ENCODE results near the gene FAM50B.

FAM50B gene, protein sequence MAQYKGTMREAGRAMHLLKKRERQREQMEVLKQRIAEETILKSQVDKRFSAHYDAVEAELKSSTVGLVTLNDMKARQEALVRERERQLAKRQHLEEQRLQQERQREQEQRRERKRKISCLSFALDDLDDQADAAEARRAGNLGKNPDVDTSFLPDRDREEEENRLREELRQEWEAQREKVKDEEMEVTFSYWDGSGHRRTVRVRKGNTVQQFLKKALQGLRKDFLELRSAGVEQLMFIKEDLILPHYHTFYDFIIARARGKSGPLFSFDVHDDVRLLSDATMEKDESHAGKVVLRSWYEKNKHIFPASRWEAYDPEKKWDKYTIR

DNA sequence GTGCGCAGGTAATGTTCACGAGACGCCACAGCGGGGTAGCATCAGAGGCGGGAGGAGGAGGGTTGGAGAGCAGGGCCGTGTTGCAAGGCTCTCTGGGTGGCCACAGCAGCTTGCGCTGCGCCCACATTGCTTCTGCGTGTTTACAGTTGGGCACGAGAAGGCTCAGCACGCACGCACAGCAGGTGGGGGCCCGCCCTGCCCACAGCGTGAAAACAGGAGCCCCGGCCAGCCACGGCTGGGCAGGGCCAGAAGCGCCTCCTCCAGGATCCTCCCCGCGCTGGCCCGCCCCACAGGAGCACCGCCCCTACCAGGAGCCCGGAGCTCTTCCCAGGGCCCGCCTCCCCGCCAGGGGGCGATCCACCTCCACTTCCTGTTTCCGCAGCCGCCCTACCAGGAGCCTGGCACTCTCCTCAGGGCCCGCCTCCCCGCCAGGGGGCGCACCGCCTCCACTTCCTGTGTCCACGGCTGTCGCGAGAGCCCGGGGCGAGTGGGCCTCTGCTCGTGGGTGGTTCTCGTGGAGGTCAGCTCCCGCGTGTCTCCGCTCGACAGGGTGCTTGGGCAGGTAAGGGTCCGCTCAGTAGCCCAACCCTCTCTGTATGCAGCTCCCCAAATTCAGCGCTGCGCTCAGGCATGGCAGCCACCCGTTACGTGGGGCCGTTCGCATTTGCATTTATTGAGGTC, at the start of gene FAM50B:
TSS of gene FAM50B (plus strand) at position 449 of the 681 bp plus-strand sequence. CDS start 439 bp downstream, outside the sequence.
- DNase-seq: peak; percentile 91 to 93

DNA sequence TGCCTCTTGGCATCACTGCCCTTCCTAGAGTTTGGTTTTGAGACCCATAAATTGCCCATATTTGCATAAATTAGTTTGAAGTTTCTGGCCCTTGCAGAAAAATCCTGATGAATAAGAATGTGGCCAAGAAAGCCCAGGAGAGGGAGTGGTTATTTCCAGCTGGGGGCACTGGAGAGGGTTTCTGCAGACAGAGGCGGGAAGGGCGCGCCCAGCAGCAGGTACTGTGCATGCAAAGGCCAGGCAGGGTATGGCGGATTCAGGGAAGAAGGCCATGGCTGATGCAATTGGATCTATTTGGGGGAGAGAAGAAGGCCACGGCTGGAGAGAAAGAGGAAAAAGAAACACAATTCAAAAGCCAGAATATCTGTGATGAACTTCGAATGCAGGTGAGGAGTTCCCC, 49.5 kb upstream of the FAM50B start:
- DNase-seq: no peak

DNA sequence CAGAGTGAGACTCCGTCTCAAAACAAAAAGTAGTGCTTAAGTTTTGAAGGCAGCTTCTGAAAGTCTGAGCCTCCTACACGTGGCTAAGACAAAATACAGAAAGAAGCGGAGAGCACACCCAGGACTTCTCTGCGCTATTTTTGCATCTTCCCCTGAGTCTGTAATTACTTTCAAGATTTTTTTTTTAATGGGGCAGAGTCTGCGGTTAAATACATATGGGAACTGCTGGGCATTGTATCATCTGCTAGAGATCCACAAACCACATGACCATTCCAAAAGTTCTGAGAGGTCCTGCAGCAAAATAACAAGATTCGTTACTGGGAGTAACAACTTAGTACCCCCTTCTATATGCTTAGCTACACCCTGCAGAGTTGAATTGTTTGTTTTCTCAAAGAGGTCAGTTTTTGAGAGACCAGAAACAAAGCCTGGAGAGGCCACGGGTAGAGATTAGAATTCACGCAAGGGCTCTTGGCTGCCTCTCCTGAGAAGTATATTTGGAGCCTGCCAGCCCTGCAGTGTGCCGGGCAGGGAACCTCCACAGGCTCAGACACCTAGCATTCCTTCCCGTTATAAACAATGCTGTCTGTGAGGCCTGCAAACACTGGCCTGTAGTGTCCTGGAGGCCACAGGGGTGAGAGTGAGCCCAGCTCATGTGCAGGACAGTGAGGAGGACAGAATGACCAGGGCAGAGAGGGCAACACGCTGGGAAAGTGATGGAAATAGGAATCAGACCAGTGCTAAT, 48.2 kb upstream of the FAM50B start:
- DNase-seq: no peak

DNA sequence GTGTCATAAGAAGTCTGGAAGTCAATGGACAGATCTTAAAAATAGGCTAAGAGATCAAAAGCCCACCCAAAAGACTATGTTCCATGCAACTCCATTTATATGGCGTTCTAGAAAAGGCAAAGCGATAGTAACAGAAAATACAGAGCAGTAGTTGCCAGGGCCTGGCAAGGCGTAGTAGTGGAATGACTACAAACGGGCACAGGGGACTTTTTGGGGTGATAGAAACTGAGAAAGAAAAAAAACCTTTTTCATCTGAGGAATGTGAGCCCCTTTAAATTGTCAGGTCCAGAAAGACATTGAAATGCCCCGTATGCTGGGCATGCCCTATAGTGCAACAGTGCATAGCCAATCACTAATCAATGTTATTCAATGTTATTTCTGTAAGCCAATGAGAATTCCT, 47.2 kb upstream of the FAM50B start:
- DNase-seq: no peak

DNA sequence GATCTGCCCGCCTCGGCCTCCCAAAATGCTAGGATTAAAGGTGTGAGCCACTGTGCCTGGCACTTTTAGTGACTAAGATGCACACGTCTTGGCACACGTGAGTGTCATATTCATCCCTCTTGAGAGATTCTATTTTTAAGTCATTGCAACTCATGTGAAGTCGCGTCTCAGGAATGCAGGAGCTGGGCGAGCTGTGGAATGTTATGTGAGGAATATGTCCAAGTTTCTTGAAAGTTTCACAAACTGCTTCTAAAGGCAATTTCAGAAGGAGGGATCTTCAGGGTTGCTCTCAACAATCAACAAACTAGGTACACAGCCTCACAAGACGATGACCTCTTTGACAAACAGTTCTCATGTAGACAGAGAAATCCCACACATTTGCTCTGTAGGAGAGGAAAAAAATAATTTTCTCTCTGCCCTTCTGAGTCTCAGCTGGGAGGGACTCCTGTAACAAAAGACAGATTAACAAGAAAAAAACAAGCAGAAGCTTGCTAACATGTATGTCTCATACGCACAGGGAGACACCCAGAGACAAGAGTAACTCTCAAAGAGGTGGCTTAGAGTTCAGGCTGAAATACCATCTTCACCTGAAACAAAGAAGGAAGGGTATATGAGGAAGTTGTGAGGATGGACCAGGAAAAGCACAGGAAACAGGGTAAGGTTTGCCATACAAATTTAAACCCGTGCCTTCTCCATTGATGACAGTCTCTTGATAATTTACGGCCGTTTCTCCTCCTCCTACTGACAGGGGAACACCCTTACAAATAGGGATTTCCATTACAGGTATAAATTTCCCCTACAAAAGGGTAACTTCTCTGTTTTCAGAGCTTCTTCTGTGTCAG, 45.3 kb upstream of the FAM50B start:
- no peak for DNase-seq

DNA sequence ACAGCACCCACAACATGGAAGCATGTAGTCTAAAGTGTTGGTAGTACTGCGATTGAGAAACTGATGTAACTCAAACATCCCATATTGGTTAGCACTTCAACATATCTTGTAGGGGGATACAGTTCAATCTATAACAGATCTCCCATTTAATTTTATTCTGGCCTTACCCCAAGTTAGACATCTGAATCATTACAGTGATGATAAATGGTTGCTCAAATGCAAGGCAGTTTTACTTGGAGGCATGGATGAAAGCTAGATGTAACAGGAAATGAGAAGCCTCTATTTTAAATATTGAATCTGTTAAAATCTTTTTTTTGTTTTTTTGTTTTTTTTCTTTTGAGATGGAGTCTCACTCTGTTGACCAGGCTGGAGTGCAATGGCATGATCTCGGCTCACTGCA, 44.2 kb upstream of the FAM50B start:
- no peak for DNase-seq

DNA sequence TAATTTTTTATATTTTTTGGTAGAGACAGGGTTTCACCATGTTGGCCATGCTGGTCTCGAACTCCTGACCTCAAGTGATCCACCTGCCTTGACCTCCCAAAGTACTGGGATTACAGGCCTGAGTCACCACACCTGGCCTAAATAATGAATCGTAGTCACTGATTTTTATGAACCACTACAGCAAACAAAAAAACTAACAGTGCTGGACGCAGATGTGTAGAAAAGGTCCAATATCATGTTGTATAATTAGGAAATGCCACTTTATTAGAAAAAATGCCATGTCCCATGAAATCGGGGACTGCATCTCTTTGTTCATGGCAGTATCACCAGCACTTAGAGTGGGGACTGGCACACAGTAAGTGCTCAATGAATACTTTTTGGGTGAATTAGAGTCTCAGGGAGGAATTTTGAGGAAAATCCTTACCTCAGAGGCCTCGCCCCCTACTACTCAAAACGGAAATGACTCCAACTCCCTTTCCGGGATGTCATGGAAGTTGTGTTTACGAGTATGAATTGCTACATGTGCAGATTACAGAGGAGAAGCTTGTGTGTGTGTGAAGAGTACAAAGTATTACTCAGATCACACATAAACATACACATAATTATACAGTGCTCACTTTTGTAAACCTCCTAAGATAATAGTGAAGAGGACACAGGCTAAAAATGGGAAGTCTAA, 43.6 kb upstream of the FAM50B start:
- DNase-seq: no peak

DNA sequence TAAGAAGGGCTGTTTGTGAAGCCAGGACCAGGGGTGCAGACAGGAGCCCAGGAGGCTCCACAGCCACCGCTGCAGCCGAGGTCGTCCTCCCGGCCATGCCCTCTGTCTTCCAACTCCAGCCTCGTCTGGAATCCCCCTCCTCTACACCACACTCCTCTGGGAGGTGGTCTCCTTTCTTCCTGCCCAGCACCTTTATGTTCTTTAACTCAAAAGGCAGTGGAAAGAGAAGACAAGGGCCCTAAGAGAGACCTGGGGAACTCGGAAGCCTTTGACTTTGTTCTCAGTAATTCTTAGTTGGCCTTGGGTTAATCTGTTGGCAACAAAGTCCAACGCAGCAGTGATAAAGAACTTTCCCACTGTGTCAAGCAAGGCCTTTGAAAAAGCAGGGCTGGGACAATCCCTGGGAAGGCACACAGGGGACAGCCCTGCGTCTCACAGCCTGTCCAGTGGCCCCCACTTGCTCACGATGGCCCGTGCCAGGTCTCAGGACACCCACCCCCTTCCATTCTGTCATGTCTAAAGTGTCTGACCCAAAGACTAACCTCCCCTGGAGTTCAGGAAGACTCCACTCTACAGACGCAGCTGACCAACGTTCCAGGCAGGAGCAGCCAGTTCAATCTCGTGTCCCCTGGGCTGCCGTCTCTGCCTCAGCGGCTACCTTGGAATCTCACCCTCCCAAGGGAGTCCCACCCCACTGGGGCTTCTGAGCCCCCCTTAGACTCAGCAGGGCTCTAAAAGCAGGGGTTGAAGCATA, 42.8 kb upstream of the FAM50B start:
- DNase-seq: no peak

DNA sequence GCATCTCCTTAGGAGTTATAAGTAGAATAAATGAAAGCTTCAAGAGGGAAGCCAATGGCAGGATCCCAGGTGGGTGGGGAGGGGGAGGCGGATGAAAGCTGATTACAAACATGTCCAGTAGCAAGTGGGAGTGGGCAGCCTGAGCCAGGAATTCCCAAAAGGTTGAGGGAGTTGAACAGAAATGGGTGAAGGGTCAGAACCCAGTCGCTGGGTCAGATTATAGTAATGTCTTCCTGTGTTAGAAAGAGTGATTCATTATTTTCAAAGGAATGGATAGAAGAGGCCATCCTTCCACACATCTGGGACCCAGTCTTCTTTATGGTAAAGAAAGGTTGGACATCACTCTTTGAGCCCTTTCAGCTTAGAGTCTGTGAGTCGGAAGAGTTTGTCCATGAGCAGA, 41.0 kb upstream of the FAM50B start:
- DNase-seq: no peak

DNA sequence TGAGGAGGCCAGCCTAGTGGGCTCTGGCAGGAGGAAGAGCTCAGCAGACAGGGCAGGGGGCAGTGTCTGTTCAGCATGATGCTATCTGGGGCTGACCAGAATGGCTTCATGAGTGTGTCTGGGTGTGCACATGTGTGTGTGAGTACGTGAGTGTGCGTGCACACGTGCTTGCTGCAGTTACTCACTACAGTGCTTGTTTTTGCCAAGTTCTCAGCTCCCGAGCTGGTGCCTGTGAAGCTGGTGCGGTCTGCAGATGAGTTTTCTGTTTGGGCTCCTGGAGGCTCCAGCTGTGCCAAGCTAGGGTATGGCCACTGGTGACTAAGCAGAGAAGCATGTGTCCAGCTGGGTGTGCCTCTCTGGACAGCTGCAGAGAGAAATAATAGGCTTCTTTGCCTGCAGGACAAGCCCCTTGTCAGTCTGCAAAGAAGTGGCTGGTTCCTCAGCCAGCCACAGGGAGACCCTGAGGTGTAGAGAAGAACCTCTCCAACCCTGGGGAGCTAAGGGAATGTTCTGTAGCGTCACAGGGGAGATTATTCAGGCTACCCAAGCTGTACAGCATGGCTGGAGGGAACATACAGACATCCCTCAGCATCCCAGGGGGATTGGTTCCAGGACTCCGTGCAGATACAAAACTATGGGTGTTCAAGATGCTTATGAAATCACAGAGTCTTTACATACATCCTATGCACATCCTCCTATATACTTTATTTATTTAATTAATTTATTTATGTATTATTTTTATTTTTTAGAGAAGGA, 40.2 kb upstream of the FAM50B start:
- DNase-seq: no peak

DNA sequence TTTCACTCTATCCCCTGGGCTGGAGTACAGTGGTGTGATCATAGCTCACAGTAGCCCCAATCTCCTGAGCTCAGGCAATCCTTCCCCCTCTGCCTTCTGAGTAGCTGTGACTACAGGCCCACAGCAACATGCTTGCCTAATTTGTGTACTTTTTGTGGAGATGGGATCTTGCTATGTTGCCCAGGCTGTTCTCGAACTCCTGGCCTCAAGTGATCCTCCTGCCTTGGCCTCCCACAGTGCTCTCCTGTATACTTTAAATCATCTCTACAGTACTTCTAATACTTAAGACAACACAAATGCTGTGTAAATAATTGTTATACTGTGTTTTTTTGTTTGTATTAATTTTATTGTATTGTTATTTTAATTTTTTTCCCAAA, 39.7 kb upstream of the FAM50B start:
- no peak for DNase-seq

DNA sequence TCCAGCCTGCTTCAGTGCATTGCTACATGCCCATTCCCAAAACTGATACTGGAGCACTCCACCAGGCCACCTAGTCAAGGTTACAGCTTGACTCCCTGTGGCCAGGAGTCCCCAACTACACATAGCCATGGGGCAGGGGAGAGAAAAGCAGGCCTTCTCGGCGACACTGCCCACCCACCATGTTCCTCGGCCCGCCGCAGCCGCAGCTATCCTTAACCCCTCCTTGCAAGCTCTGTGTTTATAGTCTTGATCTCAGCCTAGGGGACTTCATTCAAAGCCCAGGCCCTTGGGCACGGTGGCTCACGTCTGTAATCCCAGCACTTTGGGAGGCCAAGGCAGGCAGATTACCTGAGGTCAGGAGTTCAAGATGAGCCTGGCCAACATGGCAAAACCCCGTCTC, 39.2 kb upstream of the FAM50B start:
- DNase-seq: no peak

DNA sequence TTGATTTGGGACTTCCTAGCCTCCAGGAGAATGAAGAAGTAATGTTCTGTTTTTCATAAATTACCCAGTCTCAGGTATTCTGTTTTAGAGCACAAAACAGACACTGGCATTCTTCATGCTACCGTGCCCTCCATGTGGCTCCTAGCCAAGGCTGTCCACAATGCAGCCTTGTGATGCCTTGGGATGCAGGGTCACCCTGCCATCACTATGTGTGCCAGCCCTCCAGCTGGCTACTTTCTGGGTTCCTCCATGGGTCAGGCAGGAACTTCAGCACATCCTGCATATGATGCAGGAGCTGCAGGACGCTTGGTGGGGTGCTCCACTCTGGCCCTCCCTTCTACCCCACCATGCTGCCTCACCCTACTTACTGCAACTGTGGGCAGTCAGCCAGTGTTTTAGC, 38.0 kb upstream of the FAM50B start:
- no peak for DNase-seq

DNA sequence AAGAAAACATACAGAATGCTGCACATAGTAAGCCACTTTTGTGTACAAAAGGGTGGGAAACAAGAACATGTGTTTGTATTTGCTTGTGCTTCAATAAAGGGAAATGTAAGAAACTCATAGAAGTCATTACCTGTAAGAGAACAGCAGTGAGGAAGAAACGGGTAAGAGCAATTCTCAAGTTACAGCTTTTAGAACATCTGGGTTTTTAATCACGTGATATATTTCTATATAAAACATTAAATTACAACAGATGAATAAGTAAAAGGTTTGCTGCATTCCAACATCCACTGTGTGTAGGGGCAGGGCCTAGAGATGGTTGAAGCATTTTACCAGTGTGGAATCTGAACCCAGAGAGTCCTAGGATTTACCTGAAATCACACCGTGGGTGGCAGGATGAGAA, 36.6 kb upstream of the FAM50B start:
- no peak for DNase-seq

DNA sequence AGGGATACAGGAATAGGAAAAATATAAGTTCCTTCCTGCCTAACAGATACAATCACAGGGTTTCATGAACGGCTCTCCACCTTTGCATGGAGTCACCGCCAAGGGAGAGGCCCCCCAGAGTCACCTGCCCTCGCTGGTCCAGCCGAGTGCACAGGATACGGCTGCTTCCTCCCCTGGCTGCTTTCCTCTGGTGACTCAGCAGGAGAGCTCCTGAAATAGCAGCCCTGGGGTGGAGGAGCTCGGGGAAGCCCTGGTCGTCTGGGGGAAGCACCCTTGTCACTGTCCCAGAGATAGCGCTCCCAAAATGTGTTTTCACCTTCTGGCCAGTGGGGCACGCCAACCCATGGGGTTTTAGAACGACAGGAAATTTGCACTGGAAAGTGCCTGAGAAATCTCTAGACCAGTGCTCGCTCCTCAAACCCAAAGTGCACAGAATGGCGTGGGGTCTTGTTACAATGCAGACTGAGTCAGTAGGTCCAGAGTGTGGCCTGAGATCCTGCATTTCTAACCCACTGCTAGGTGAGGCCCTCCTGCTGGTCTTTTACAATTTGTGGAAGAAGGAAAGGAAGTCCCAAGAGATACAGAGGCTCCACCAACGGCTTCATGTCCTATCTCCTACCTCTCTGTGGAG, 35.9 kb upstream of the FAM50B start:
- DNase-seq: peak in 1 of 2 donors; percentile 4

DNA sequence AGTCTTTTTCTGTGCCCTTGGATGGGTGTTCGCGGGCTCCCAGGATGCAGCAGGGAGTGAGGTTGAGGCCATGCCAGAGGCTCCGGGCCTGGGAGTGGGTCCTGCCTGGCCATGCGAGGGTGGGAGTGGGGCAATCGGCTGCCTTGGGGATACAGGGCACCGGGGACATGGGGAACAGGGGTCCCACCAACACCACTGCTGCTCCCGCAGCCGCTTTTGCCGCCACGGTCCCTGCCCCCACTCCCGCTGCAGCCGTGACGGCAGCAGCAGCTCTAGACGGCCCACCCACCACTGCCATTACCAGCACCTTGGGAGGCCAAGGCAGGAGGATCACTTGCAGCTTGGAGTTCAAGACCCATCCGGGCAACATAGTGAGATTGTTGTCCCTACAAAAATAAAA, 35.3 kb upstream of the FAM50B start:
- DNase-seq: no peak

DNA sequence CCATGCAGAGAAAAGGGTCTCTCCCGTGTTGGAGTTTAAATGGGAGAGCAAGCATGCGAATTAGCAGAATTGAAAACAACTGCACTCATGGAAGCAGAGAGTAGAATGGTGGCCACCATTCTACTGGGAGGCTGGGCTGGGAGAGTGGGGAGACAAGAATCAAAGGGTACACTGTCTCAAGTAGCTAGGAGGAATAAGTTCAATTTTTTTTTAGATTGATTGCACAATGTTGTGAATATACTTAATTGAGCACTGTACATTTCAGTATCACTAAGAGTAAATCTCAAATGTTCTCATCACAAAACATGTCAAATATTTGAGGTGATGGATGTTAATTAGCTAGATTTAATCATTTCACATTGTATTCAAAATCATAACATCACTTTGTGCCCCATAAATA, 34.6 kb upstream of the FAM50B start:
- no peak for DNase-seq

DNA sequence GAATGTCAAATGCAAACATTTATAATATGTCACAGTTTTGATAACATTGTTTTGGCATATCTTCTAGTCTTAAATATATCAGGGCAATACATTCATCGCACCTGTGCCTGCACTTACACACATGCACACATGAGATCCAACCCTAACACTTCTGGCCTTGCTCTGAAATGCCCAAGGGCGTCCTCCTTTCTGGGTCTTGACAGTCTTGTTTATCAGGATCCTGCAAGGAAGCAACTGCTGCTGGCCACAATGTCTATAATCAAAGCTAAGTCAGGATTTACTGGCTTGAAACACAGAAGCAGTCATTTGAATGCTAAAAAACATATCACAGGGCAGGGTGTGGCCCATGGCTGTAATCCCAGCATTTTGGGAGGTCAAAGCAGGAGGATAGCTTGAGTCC, 32.9 kb upstream of the FAM50B start:
- DNase-seq: no peak

DNA sequence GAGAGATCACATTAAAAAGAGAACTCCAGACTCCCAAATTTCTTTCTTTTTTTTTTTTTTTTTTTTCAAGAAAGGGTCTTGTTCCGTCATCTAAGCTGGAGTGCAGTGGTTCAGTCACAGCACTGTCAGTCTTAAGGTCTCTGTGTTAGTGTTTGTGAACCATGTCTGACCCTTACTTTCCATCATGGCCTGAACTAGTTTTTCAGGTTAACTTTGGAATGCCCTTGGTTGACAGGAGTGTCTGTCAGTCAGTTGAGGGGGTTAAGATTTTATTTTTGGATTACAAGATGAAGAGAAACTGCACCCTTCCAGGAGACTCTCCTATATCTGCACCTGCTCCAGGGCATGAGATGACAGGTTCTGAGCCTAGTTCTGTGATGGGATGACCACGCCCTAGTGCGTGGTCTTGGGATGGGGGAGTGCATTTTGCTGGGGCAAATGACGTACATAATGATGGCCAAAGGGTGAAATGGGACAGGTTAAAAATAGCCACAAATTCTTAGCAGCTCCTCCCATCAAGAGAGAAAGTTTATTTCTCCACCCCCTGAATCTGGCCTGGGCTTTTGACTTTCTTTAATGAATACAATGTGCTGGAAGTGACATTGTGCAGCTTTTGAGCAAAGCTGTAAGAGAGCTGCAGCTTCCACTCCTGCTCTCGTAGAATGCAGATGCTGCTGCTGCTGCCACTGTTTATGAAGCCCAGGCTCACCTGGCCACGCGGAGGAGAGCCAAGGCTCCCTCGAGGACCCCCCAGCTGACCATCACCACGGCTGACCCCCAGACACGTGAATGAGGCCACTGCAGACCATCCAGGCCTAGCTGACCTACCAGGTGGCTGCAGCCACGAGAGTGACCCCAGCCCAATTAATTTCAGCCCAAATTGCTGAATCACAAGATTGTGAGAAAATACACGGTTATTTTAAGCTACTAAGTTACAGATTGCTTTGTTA, 29.7 kb upstream of the FAM50B start:
- no peak for DNase-seq
